Smooth muscle cell of bladder (primary cell): ENCODE data around the gene FAM156A. TPM values are rescaled to one million over a fixed set of nuclear protein-coding genes. Genes with fewer than 3 reads are reported as not detected.

Source experiments
- total RNA-seq: library from RNA; depleted of rRNA; stranded (reverse); fragments of >200 nt; gene quantifications from 2 replicates; pipeline ENCODE4 v1.2.3, GENCODE V29; 2014

FAM156A gene, protein sequence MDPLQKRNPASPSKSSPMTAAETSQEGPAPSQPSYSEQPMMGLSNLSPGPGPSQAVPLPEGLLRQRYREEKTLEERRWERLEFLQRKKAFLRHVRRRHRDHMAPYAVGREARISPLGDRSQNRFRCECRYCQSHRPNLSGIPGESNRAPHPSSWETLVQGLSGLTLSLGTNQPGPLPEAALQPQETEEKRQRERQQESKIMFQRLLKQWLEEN
- 8.8 and 14.5 TPM in 2 replicates for total RNA-seq

DNA sequence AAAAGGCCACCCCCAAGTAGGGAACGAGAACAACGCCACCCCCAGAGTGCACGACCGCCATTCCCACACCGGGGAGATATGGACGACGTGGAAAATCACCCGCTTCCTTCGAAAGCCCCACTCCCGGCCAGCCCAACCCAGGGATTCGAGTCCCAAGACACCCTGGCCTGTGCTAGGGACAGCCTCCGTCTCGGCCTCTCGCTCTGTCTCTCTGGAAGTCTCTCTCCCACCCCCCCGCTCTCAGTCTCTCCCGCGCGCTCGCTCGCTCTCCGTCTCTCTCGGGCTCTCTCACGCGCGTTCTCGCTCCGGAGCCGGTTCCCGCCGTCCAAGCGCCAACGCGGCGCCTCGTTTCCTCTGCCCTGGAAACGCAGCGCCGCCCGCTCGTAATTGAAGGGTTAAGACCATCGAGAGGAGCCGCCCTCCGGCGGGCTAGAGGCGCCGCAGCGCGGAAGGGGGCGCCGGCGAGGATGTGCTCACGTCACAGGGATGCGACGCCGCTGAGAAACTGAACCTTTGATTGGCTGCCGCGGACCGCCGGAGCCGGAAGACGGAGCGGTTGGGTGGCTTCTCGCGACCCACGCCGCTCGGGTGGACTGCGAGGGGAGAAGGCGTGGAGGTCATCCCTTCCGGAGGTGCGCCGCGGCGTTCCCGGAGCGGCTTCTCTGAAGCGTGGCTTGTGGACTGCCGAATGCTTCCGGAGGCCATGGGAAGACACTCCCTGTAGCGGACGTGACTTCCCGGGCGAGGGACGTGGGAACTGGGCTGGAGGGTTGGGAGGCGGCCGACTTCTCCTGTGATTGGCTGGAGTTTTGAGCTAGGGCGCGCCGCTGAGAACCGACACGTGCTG lies at the start of gene FAM156A:
Gene FAM156A, minus strand, starts transcription at position 406 of the 847 bp plus-strand sequence. CDS start 9,930 bp downstream, outside the sequence.

Other genes with a start within 250 kb of the FAM156A start
- not detected in 2 replicates for gene SSX2B, start 207.3 kb downstream of the FAM156A start, total RNA-seq
- not detected in 2 replicates for gene SPANXN5, start 161.1 kb downstream of the FAM156A start, total RNA-seq
- gene XAGE5, start 147.2 kb downstream of the FAM156A start, total RNA-seq: not detected in 2 replicates
- gene XAGE3, start 90.4 kb downstream of the FAM156A start, total RNA-seq: not detected in 2 replicates
- gene FAM156B, start 61.2 kb downstream of the FAM156A start, total RNA-seq: 12.1 and 12.9 TPM in 2 replicates
- gene GPR173, start 90.3 kb upstream of the FAM156A start, total RNA-seq: 1.6 and 1.7 TPM in 2 replicates
- gene TSPYL2, start 123.8 kb upstream of the FAM156A start, total RNA-seq: 23.7 and 24.7 TPM in 2 replicates
- gene KANTR, start 135.6 kb upstream of the FAM156A start, total RNA-seq: 7.5 and 8.5 TPM in 2 replicates